Retinal pigment epithelial cell (primary cell): ENCODE results near the gene IKBKE.

Experiments used
- DNase-seq: peaks from one replicate; pipeline ENCODE4 v3.0.0-alpha.2; 2010; ENCODE audit warnings: low read depth
- H3K4me3 ChIP-seq: 2 replicates; pipeline ENCODE4 v1.5.1; 2011; ENCODE audit warnings: mild to moderate bottlenecking, low read length, control low read depth, moderate library complexity
- TF ChIP-seq, protein P1 (sequence below): conservative IDR thresholded peaks from 2 replicates; pipeline ENCODE4 v1.5.1; 2011; ENCODE audit warnings: low read depth, low read length, control low read depth, inconsistent platforms

IKBKE gene

DNA sequence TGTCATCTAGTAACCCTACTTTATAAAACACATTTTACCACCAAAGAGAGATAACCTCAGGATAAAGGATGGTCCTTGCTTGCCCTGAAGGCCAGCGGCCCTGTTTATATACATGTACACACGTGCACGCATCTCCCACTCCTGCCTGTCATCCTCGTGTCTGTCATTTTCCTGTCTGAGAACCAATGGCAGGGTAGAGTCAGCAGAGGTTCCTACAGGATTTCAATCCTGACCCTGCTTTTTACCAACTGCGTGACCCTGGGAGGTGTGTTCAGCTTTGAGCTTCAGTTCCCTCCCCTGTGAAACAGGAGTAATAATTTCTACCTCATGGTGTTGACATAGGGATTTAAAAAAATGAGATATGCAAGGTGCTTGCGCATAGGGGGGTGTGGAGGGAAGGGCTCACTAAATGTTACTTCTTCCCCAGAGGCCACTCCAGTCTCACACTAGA is 24.8 kb downstream of the IKBKE start:
- TF ChIP-seq, protein P1, sequence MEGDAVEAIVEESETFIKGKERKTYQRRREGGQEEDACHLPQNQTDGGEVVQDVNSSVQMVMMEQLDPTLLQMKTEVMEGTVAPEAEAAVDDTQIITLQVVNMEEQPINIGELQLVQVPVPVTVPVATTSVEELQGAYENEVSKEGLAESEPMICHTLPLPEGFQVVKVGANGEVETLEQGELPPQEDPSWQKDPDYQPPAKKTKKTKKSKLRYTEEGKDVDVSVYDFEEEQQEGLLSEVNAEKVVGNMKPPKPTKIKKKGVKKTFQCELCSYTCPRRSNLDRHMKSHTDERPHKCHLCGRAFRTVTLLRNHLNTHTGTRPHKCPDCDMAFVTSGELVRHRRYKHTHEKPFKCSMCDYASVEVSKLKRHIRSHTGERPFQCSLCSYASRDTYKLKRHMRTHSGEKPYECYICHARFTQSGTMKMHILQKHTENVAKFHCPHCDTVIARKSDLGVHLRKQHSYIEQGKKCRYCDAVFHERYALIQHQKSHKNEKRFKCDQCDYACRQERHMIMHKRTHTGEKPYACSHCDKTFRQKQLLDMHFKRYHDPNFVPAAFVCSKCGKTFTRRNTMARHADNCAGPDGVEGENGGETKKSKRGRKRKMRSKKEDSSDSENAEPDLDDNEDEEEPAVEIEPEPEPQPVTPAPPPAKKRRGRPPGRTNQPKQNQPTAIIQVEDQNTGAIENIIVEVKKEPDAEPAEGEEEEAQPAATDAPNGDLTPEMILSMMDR = no peak

DNA sequence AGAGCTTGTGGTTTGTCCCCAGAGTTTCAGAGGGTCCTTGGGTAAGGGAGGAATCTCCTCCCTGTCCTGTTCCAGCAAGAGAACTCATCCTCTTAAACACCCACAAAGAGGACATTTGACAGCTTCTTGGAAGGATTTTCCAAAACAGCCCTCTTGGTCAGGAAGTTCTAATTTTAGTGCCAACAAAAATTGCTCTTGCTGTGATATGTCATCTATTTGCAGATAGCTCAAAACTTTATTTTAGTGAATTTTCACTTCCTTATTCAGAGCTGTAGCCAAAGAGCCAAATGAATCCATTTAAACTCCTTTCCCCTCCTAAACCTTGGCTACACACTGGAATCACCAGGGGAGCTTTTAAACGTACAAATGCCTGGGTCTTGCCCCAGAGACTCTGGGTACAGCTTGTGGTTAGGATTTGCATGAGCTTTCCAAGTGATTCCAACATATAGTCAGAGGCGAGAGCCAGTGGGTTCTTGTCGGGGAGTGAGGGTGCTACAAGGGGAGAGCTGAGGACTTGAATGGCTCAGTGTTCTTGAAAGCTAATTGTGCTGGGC is 25.3 kb downstream of the IKBKE start:
- DNase-seq = no peak
- TF ChIP-seq, protein P1 = no peak
- no peak overlapping the region for H3K4me3 ChIP-seq

More for the DNA sequence above, 24.8 kb downstream of the IKBKE start:
- no peak for DNase-seq
- H3K4me3 ChIP-seq = no peak overlapping the region

DNA sequence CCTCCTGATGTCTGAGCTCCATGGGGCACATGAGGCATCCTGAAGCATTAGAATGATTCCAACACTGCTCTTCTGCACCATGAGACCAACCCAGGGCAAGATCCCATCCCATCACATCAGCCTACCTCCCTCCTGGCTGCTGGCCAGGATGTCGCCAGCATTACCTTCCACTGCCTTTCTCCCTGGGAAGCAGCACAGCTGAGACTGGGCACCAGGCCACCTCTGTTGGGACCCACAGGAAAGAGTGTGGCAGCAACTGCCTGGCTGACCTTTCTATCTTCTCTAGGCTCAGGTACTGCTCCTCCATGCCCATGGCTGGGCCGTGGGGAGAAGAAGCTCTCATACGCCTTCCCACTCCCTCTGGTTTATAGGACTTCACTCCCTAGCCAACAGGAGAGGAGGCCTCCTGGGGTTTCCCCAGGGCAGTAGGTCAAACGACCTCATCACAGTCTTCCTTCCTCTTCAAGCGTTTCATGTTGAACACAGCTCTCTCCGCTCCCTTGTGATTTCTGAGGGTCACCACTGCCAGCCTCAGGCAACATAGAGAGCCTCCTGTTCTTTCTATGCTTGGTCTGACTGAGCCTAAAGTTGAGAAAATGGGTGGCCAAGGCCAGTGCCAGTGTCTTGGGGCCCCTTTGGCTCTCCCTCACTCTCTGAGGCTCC is 26.0 kb downstream of the IKBKE start:
- no peak overlapping the region for H3K4me3 ChIP-seq
- no peak for DNase-seq
- TF ChIP-seq, protein P1 = no peak

DNA sequence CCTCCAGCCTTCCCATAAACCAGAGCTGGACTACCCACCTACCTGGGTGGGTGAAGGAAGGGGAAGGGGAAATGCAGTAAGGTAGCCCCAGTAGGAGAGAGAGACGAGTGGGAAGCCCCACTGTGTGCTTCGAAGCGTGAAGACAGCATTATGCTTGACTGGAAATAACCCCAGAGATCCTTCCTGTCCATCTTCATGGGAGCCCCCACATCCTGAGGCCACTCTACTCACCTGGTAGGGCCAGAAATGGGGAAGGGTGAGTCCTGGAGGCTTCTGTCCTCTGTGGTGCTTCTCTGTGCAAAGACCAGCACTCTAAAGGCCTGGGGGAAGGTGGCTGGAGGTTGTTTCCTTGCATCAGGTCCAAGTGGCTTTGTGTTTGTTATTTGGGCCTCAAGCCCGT is 27.1 kb downstream of the IKBKE start:
- TF ChIP-seq, protein P1 = no peak
- no peak overlapping the region for H3K4me3 ChIP-seq
- DNase-seq = no peak

DNA sequence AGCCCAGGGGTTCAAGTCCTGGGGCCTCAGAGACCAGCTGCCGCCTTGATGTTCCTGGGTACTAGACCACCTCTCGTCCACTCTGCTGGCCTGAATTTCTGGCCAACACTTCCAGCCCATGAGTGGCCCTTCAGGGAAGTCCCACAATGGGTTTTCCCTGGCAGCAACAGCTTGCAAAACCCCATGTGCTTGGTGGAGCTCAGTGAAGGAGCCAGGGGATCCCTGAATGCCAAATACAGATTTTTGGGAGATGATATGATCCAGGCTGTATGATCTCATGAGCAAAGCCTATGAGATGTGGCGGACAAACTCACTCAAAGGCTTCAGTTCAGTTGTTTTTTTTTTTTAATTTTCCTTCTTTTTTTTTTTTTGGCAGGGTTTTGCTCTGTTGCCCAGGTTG is 27.5 kb downstream of the IKBKE start:
- TF ChIP-seq, protein P1 = no peak
- H3K4me3 ChIP-seq = no peak overlapping the region
- no peak for DNase-seq

DNA sequence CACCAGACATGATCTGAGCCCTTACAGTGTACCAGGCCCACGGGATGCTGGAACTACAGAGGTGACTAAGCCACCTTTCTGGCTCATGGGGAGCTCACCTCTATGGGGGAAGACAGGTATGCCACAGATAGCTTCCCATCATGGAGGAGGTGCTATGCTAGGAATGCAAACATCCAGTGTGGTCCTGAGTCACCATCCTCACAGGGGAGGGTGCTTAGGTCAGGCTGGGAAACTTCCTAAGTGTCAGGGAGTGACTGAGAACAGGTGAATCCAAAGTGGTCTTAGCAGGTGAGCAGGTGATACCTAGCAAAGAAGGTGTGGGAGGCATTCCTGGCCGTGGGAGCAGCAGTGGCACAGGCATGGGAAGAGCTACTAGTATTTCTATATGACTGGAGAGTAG is 28.4 kb downstream of the IKBKE start:
- H3K4me3 ChIP-seq = no peak overlapping the region
- TF ChIP-seq, protein P1 = no peak
- no peak for DNase-seq

DNA sequence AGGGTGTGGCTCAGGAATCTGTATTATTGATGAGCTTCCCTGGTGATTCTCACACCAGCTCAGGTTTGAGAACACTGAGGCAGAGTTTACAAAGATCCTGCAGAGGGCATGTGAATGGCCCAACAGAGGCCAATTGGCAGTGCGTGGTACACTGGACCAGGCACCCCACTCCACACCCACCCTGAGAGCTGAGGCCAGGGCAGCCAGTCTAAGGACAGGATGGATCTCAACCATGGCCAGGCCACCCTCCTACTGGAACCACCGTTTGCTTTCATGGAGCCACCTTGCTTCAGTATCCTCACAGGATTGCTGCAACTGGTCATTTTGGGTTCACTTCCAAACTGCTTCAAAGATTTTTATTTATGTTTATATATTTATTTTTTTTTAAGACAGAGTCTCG is 29.8 kb downstream of the IKBKE start:
- TF ChIP-seq, protein P1 = no peak
- DNase-seq = no peak
- H3K4me3 ChIP-seq = no peak overlapping the region
